HCT116 (cell line): ENCODE data around the gene CALU. TPM values are rescaled to one million over a fixed set of nuclear protein-coding genes. Genes with fewer than 3 reads are reported as not detected.

ENCODE experiments used
- ATAC-seq: fragments of 200-7000 bp; cut with Tn5 transposase; 2 replicates; pipeline ENCODE4 v1.9.1; 2020; ENCODE audit warnings: mild to moderate bottlenecking, moderate library complexity
- BruUV-seq: library from RNA; stranded (reverse); fragments of 400-500 nt; replicated peaks from 2 replicates; lab custom pipeline; 2021; lab: Mats Ljungman, UMichigan
- CTCF ChIA-PET: fragments of 300-600 bp; sonication (Branson Sonifier 250); formaldehyde crosslinking; loops from one replicate; lab custom pipeline; 2021; ENCODE audit warnings: antibody characterized with exemption; lab: Charles Lee
- POLR2A ChIA-PET: fragments of 300-600, 350-600 bp; sonication (Branson Sonifier 250); formaldehyde crosslinking; loops from one replicate; lab custom pipeline; 2021; ENCODE audit warnings: antibody characterized with exemption; lab: Charles Lee
- RAD21 ChIA-PET, 2 experiments: fragments of 300-600 bp; sonication (Branson Sonifier 250); formaldehyde crosslinking; loops; one replicate each; lab custom pipeline; 2023; ENCODE audit warnings: low total read pairs in 2 of 2; ENCODE audit not compliant: uncharacterized antibody in 2 of 2, unreplicated experiment in 2 of 2, low non-redundant PET in 1 of 2; lab: Charles Lee
- DNase-seq: peaks from one replicate; pipeline ENCODE4 v3.0.0-alpha.2; 2010; ENCODE audit warnings: low read depth, low spot score
- H2AFZ ChIP-seq: fragments of 200-600 bp; shearing (Covaris generic), sonication (generic); 2 replicates; pipeline ENCODE4 v1.6.1; 2017; ENCODE audit warnings: low read depth, mixed run types, mixed read lengths, antibody characterized with exemption, low read length; ENCODE audit not compliant: poor library complexity, severe bottlenecking
- H3K27ac ChIP-seq: 2 replicates; pipeline ENCODE4 v1.5.1; 2012; ENCODE audit warnings: low read depth, low read length
- H3K27me3 ChIP-seq: fragments of 200-600 bp; sonication (generic); 2 replicates; pipeline ENCODE4 v1.6.1; 2016; ENCODE audit warnings: mixed run types, low read length, mixed read lengths; ENCODE audit not compliant: insufficient read depth
- H3K36me3 ChIP-seq, 2 experiments: fragments of 200-500 bp in 1 of 2; fragments of 200-600 bp in 1 of 2; sonication (Bioruptor generic) in 1 of 2; sonication (generic) in 1 of 2; 2 replicates each; pipeline versions ENCODE4 v1.5.1 to v1.6.1; 2014 to 2016; ENCODE audit warnings: low read length in 2 of 2, inconsistent platforms in 1 of 2, mixed read lengths in 1 of 2, mixed run types in 1 of 2; ENCODE audit not compliant: insufficient read depth in 2 of 2, control insufficient read depth in 1 of 2
- H3K4me1 ChIP-seq, 2 experiments: fragments of 200-600 bp in 1 of 2; sonication (generic) in 1 of 2; 2 replicates each; pipeline versions ENCODE4 v1.5.1 to v1.6.1; 2012 to 2017; ENCODE audit warnings: low read length in 2 of 2, inconsistent platforms in 1 of 2, mild to moderate bottlenecking in 1 of 2, mixed read lengths in 1 of 2, mixed run types in 1 of 2, moderate library complexity in 1 of 2; ENCODE audit not compliant: insufficient read depth in 2 of 2, control insufficient read depth in 1 of 2
- H3K4me2 ChIP-seq: fragments of 200-600 bp; sonication (generic); 2 replicates; pipeline ENCODE4 v1.6.1; 2017; ENCODE audit warnings: mixed run types, low read length, mixed read lengths
- H3K4me3 ChIP-seq, 2 experiments: fragments of 200-600 bp in 1 of 2; sonication (generic) in 1 of 2; replicated peaks in 1 of 2; 2 replicates each; pipeline ENCODE4 v1.5.1; 2011 to 2016; ENCODE audit warnings: low read length in 2 of 2, control low read depth in 1 of 2, low read depth in 1 of 2, mild to moderate bottlenecking in 1 of 2, mixed read lengths in 1 of 2, mixed run types in 1 of 2
- H3K79me2 ChIP-seq: fragments of 200-600 bp; sonication (generic); 2 replicates; pipeline ENCODE4 v1.6.1; 2017; ENCODE audit warnings: mild to moderate bottlenecking, mixed run types, low read length, moderate library complexity, mixed read lengths; ENCODE audit not compliant: insufficient read depth
- H3K9ac ChIP-seq: fragments of 200-600 bp; sonication (generic); 2 replicates; pipeline ENCODE4 v1.6.1; 2016; ENCODE audit warnings: low read length, mixed read lengths
- H3K9me2 ChIP-seq: fragments of 200-600 bp; sonication (generic), shearing (Covaris generic); 2 replicates; pipeline ENCODE4 v1.6.1; 2017; ENCODE audit warnings: mixed run types, mild to moderate bottlenecking, moderate library complexity; ENCODE audit not compliant: insufficient read depth
- H3K9me3 ChIP-seq, 2 experiments: fragments of 200-500 bp in 1 of 2; fragments of 200-600 bp in 1 of 2; sonication (Bioruptor generic) in 1 of 2; sonication (generic) in 1 of 2; 2 replicates each; pipeline ENCODE4 v1.6.1; 2014 to 2017; ENCODE audit warnings: low read length in 2 of 2, mixed read lengths in 2 of 2, inconsistent platforms in 1 of 2, low read depth in 1 of 2, mild to moderate bottlenecking in 1 of 2, mixed run types in 1 of 2, moderate library complexity in 1 of 2; ENCODE audit not compliant: control insufficient read depth in 1 of 2, insufficient read depth in 1 of 2
- H4K20me1 ChIP-seq: fragments of 200-600 bp; sonication (generic), shearing (Covaris generic); 2 replicates; pipeline ENCODE4 v1.6.1; 2017; ENCODE audit warnings: mixed run types, mild to moderate bottlenecking, moderate library complexity; ENCODE audit not compliant: insufficient read depth
- ATF3 ChIP-seq: IDR thresholded peaks from 2 replicates; pipeline ENCODE4 v1.6.1; 2012
- CBX3 ChIP-seq: IDR thresholded peaks from 2 replicates; pipeline ENCODE4 v1.6.1; 2012; ENCODE audit warnings: low read depth
- CEBPB ChIP-seq: IDR thresholded peaks from 2 replicates; pipeline ENCODE4 v1.6.1; 2012; ENCODE audit warnings: low read depth
- EGR1 ChIP-seq: IDR thresholded peaks from 2 replicates; pipeline ENCODE4 v1.6.1; 2012; ENCODE audit warnings: low read depth
- ELF1 ChIP-seq: IDR thresholded peaks from 2 replicates; pipeline ENCODE4 v1.6.1; 2012; ENCODE audit warnings: low read depth, borderline replicate concordance
- EZH2 ChIP-seq: fragments of 200-600 bp; sonication (generic); IDR thresholded peaks from 2 replicates; pipeline ENCODE4 v1.6.1; 2017; ENCODE audit warnings: antibody characterized with exemption, mixed run types
- FOSL1 ChIP-seq: IDR thresholded peaks from 2 replicates; pipeline ENCODE4 v1.6.1; 2012; ENCODE audit warnings: low read depth
- POLR2A ChIP-seq: IDR thresholded peaks from 2 replicates; pipeline ENCODE4 v1.7.0; 2011; ENCODE audit warnings: borderline replicate concordance; ENCODE audit not compliant: insufficient read depth, insufficient read length; ENCODE audit errors: extremely low read depth
- POLR2AphosphoS5 ChIP-seq: IDR thresholded peaks from 2 replicates; pipeline ENCODE4 v1.6.1; 2011; ENCODE audit warnings: mild to moderate bottlenecking, low read depth, low read length, moderate library complexity
- REST ChIP-seq: IDR thresholded peaks from 2 replicates; pipeline ENCODE4 v1.6.1; 2012; ENCODE audit warnings: low read depth
- SRF ChIP-seq: IDR thresholded peaks from 2 replicates; pipeline ENCODE4 v1.6.1; 2012; ENCODE audit warnings: low read depth
- TCF7L2 ChIP-seq: IDR thresholded peaks from 2 replicates; pipeline ENCODE4 v1.7.0; 2011; ENCODE audit warnings: borderline replicate concordance, inconsistent platforms; ENCODE audit not compliant: insufficient read depth, insufficient read length; ENCODE audit errors: extremely low read depth
- YY1 ChIP-seq: IDR thresholded peaks from 2 replicates; pipeline ENCODE4 v1.6.1; 2011; ENCODE audit warnings: low read length, low read depth, moderate library complexity, mild to moderate bottlenecking; ENCODE audit not compliant: insufficient replicate concordance; ENCODE audit errors: extremely low read depth
- ZBTB33 ChIP-seq: IDR thresholded peaks from 2 replicates; pipeline ENCODE4 v1.6.1; 2011; ENCODE audit warnings: mild to moderate bottlenecking, low read length, moderate library complexity; ENCODE audit not compliant: insufficient replicate concordance; ENCODE audit errors: extremely low read depth
- ZFX ChIP-seq: fragments of 450-650 bp; IDR thresholded peaks from 2 replicates; pipeline ENCODE4 v1.6.1; 2017
- ZNF274 ChIP-seq: fragments of 200-500 bp; sonication (Bioruptor generic); IDR thresholded peaks from 2 replicates; pipeline ENCODE4 v1.6.1; 2014; ENCODE audit warnings: mild to moderate bottlenecking, low read depth, low read length, inconsistent platforms
- intact Hi-C: fragments of 100-400 bp; cut with micrococcal nuclease; formaldehyde crosslinking; loops from 2 replicates; pipeline ENCODE4 v1.10.0; 2022
- total RNA-seq: library from RNA; stranded (reverse); gene quantifications from one replicate; pipeline ENCODE4 v1.2.1, GENCODE V29; 2021; ENCODE audit not compliant: unreplicated experiment
- TF ChIP-seq, protein P1 (sequence below), 3 experiments: fragments of 200-600 bp in 1 of 3; sonication (generic) in 1 of 3; IDR thresholded peaks in 2 of 3; conservative IDR thresholded peaks in 1 of 3; 2 replicates each; pipeline ENCODE4 v1.5.1; 2012 to 2017; ENCODE audit warnings: low read depth in 2 of 3, low read length in 2 of 3, antibody characterized with exemption in 1 of 3, borderline replicate concordance in 1 of 3, control low read depth in 1 of 3, mild to moderate bottlenecking in 1 of 3, mixed read lengths in 1 of 3, mixed run types in 1 of 3, moderate library complexity in 1 of 3; ENCODE audit not compliant: insufficient read depth in 1 of 3
- TF ChIP-seq, protein P2 (sequence below): IDR thresholded peaks from 2 replicates; pipeline ENCODE4 v1.6.1; 2012

CALU gene
- total RNA-seq, 1 experiment from 2014 or later: 106 TPM

DNA sequence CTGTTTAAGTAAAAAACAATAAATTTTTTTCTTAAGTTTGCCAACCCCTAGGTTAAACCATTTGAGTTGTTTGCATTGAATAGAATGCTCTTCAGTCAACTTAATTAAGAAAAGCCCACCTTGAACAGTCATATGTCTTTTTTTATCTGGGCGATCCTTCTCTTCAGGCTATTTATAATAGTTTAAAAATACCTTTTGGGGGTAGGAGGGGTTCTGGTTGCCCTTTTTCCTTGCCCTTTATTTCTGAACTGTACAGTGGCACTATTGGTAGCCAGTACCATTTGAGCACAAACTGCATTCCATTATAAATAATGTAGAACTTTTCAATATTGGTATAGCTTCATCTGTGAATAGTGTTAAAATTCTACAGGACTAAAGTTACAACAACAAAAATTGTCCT lies 13.1 kb downstream of the CALU start:
- ChIA-PET CTCF (no interaction called here), POLR2A (no interaction called here), RAD21 (no interaction called here)
- Histone ChIP-seq H4K20me1 (peaks cover 21% of the 10 kb centered on the region; the same call in 1 of the 2 replicates), H2AFZ (no peak overlapping the region), H3K9me3 (no peaks in the 10 kb centered on the region), H3K27me3 (no peaks in the 10 kb centered on the region), H3K9me2 (no peaks in the 10 kb centered on the region), H3K79me2 (peaks cover 92% of the 10 kb centered on the region), H3K4me2 (no peak overlapping the region), H3K4me3 (no peak overlapping the region), H3K4me1 (no peaks in the 10 kb centered on the region), H3K9ac (no peak overlapping the region), H3K27ac (no peak overlapping the region), H3K36me3 (peaks cover 36 to 49% of the 10 kb centered on the region in 2 experiments)
- BruUV-seq: no TSS peak
- ATAC-seq (no peak), DNase-seq (no peak)
- TF ChIP-seq ZBTB33 (no peak), POLR2AphosphoS5 (no peak), YY1 (no peak), ATF3 (no peak), EZH2 (no peak), EGR1 (no peak), ELF1 (no peak), POLR2A (no peak), FOSL1 (no peak), CEBPB (no peak), TCF7L2 (no peak), REST (no peak), CBX3 (no peak), ZNF274 (no peak), SRF (no peak), ZFX (no peak)
- TF ChIP-seq, protein P1, sequence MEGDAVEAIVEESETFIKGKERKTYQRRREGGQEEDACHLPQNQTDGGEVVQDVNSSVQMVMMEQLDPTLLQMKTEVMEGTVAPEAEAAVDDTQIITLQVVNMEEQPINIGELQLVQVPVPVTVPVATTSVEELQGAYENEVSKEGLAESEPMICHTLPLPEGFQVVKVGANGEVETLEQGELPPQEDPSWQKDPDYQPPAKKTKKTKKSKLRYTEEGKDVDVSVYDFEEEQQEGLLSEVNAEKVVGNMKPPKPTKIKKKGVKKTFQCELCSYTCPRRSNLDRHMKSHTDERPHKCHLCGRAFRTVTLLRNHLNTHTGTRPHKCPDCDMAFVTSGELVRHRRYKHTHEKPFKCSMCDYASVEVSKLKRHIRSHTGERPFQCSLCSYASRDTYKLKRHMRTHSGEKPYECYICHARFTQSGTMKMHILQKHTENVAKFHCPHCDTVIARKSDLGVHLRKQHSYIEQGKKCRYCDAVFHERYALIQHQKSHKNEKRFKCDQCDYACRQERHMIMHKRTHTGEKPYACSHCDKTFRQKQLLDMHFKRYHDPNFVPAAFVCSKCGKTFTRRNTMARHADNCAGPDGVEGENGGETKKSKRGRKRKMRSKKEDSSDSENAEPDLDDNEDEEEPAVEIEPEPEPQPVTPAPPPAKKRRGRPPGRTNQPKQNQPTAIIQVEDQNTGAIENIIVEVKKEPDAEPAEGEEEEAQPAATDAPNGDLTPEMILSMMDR (IDR thresholded peaks at IDR 0.05 in 2 of 3, conservative IDR thresholded peaks at IDR 0.05 in 1 of 3; ENCODE audit: borderline replicate concordance in 1 of 3, insufficient read depth in 1 of 3, low read depth in 2 of 3, low read length in 2 of 3): no peak
- TF ChIP-seq, protein P2, sequence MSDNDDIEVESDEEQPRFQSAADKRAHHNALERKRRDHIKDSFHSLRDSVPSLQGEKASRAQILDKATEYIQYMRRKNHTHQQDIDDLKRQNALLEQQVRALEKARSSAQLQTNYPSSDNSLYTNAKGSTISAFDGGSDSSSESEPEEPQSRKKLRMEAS: no peak
- intact Hi-C loops: no loop called here
